Measurements from ENCODE around the gene CNOT2.

DNA sequence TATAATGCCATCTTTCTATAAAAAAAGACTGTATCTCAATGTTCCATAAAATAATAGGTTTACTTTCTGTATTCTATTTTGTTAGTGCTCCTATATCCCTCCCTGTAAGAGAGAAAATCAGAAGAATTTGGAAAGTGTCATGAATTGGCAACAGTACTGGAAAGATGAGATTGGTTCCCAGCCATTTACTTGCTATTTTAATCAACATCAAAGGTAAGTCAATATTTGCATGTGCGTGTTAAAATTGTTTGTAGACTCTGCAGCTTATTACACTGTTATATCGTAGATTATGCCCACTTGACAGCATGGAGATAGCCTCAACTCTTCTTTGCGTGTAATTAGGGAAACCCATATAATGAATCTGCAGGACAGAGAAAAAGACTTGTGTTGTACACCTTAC lies 156.9 kb downstream of the CNOT2 start:
- TF ChIP-seq EZH2 (IDR thresholded peaks at IDR 0.05; ENCODE audit: borderline replicate concordance) (no peak), CTCF (IDR thresholded peaks at IDR 0.05; ENCODE audit: poor library complexity) (no peak), EZH2phosphoT487 (IDR thresholded peaks at IDR 0.05; ENCODE audit: low read depth, severe bottlenecking, unreplicated experiment) (no peak)
